Colon (tissue), 2 donors: ENCODE data around the gene KCNF1.
"Not testable (repeated sequence)": the region's sequence is repeated elsewhere in the genome, so short reads cannot be mapped to it uniquely, and the experiment has no call there.

ENCODE experiments used
- FAIRE-seq: peaks from 2 replicates; lab custom pipeline; 2012; peaks lifted over from hg19 to GRCh38; lab: Jason Lieb, UNC
- donor health status: control.
- donor health status: control.

KCNF1 gene

DNA sequence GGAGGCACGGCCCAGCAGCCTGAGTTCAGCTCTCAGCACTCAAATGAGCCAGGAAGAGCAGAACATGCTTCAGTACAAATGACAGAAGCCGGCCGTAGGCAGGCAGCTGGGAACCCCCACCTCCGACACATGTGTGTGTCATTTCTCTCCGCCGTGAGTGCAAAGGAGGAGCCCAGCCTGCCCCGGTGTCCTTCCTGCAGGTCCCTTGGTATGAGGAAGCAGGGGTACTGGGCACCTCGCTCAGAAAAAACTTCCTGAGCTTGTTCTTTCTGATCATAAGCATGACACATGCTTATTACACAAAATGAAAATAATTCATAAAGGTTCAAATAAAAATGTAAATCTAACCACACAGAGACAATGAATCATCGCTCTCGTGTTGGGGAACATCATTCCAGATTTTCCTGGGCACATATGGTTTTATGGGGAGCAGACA, 35.3 kb downstream of the KCNF1 start:
- no peak for FAIRE-seq

GRCh38 chr2:10947446-10948187, 35.9 kb downstream of the KCNF1 start:
- no peak for FAIRE-seq

DNA sequence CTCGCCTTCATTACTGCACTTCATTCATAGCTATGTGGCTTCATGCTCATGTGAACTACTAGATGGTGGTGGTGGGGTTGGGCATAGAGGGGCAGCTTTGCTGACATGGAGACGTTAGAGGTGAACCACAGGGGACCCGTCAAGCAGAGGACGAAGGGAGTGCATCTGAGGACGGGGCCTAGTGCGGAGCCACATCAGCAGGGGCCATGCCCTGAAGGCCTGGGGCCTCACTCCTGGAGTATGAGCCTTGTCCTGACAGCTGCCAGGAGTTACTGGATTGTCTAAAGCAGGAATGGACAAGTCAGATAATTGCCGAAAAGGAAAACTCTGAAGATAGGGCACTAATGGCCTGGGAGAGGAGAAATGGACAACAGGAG, 36.4 kb downstream of the KCNF1 start:
- FAIRE-seq: no peak

- no peak for FAIRE-seq
Observed at GRCh38 chr2:10948606-10949230, 37.0 kb downstream of the KCNF1 start.

DNA sequence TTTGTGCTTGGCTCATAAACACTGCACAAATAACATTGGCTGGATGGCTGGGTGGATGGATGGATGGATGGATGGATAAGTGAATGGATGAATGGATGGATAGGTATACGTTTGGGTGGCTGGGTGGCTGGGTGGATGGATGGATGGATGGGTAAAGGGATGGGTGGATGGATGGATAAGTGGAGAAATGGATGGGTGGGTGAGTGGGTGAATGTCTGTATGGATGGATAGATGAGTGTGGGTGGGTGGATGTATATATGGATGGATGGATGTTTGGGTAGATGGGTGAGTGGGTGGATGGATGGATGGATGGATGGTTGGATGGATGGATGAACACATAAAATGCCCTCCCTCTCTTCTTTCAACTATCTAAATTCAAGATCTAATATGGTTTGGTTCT, 38.1 kb downstream of the KCNF1 start:
- no peak for FAIRE-seq

GRCh38 chr2:10951558-10952414, 40.1 kb downstream of the KCNF1 start:
- FAIRE-seq: no peak

DNA sequence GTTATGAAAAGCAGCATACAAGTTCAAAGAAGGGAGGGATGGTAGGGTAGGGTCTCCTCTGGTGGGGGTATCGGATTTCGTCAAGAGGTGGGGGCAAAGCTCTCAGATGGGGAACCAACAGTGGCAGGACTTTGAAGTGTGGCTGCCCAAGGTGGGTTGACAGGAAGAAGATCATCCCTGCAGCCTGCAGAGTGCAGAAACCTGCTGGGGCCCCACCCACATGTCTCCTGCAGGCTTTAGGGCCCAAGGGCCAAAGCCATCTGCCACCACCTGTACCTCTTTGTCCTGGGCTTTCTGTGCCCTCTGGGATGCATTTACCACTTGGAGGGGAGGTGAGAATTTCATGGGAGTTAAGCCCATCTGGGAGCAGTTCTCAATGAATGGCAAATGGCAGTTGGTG, 42.7 kb downstream of the KCNF1 start:
- no peak for FAIRE-seq

GRCh38 chr2:10954856-10955818, 43.4 kb downstream of the KCNF1 start:
- no peak for FAIRE-seq

- no peak for FAIRE-seq
Observed at GRCh38 chr2:10956006-10956790, 44.5 kb downstream of the KCNF1 start.

DNA sequence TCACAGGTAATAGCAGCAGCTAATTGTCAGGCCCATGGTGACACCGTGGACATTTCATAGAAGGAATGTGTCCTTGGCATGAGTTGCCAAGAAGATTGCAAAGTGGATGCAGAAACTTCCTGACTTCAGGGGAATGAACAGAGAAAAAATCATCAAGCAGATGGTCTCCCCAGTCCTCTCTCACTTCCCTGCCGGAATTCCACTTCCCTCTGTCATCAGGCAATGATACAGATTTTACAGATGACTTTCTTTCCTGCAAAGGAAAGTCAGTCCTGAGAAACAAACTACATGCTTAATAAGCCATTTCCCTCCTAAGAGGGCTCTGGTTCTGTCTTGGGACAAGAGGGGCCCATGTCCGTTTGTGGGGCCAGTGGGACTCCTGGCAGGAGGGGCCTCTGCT, 45.7 kb downstream of the KCNF1 start:
- FAIRE-seq: no peak

- not testable (repeated sequence) for FAIRE-seq
Observed at GRCh38 chr2:10958452-10958851, 46.7 kb downstream of the KCNF1 start.

- FAIRE-seq: no peak
Observed at GRCh38 chr2:10960606-10961489, 49.1 kb downstream of the KCNF1 start.

DNA sequence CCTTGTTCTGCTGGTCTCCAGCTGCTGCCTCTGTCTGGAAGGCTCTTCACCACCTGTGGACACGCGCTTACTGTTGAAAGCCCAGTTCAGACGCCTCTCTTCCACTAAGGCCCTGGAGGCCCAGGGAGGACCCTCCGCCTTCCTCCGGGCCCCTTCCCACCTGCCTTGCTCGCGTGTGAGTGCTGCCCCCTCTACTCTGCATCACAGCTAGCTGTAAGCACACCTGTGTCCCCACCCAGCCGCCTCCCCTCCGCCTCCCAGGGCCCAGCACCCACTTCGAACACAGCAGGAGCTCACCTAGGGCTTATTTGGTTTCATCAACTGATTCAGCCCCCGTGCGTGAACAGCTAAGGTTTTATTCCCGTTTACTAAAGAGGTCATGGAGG, 49.7 kb downstream of the KCNF1 start:
- no peak for FAIRE-seq

DNA sequence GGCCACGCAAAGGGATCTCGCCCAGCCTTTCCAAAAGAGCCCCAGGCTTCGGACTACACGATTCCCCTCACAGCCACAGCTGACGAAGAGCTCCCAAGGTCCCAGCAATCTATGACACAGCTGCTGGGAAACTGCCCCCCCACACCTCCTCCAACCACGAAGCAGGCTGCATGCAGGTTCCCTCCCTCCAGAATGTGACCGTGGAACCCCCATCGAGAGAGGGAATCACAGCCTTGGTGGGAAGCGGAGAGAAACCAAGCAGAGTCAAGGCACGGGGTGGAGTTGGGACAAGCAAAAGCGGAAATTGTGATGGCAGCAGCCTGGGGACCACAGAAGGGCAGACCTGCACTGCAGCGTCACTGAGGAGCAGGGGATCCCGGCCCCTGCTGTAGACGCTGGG, 50.3 kb downstream of the KCNF1 start:
- no peak for FAIRE-seq

GRCh38 chr2:10963155-10963554, 51.4 kb downstream of the KCNF1 start:
- no peak for FAIRE-seq
